GM20000 (cell line): ENCODE results near the gene SERGEF.

Experiments used
- DNase-seq: peaks from one replicate; pipeline ENCODE4 v3.0.0; 2012; ENCODE audit warnings: low spot score
- TF ChIP-seq, protein P1 (sequence below): IDR thresholded peaks from 2 replicates; pipeline ENCODE4 v1.5.1; 2012; ENCODE audit warnings: mild to moderate bottlenecking, control low read depth; ENCODE audit errors: extremely low read depth, missing control alignments

SERGEF gene

GRCh38 chr11:17831228-17831627, 181.6 kb downstream of the SERGEF start:
- TF ChIP-seq, protein P1, sequence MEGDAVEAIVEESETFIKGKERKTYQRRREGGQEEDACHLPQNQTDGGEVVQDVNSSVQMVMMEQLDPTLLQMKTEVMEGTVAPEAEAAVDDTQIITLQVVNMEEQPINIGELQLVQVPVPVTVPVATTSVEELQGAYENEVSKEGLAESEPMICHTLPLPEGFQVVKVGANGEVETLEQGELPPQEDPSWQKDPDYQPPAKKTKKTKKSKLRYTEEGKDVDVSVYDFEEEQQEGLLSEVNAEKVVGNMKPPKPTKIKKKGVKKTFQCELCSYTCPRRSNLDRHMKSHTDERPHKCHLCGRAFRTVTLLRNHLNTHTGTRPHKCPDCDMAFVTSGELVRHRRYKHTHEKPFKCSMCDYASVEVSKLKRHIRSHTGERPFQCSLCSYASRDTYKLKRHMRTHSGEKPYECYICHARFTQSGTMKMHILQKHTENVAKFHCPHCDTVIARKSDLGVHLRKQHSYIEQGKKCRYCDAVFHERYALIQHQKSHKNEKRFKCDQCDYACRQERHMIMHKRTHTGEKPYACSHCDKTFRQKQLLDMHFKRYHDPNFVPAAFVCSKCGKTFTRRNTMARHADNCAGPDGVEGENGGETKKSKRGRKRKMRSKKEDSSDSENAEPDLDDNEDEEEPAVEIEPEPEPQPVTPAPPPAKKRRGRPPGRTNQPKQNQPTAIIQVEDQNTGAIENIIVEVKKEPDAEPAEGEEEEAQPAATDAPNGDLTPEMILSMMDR = no peak
- no peak for DNase-seq

DNA sequence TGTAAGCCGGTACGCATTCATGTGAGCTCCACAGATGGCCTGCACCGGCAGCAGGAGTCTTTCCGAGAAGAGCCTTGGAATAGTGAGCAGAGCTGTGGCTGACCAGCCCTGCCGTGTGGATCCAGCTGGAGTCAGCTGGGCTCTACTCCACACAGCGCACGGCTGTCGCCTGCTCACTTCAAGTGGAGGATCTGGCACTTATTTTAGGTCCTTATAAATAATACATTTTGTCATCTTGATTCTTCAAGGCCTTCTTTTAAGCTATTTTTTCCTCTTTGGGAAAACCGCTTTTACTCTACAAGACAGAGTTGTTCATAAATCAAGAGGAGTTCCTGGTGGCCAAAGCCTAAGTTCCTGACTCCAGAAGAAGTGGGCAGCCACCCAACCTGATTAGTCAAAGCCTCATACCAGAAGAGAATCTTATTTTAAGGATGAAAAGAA, 184.5 kb downstream of the SERGEF start:
- DNase-seq = no peak
- TF ChIP-seq, protein P1 = no peak

- DNase-seq = no peak
- TF ChIP-seq, protein P1 = no peak
Observed at GRCh38 chr11:17827006-17827405, 185.8 kb downstream of the SERGEF start.

DNA sequence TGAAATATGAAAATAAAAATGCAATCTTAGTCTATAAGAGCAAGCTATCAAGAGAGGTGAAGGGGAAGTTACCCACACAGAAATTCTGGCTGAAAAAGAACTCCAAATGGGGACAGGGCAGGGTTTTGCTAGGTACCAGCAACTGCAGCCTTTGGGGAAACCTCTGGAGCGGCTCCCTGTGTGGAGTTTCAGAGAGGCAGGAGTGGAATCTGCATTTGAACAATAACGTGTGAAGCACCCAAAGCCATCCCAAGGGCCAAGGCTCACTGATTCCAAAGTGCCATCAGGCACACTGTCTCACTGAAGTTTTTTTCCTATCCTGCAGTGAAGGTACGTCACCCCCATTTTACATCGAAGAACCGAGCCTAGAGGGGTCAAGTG, 190.5 kb downstream of the SERGEF start:
- no peak for DNase-seq
- TF ChIP-seq, protein P1 = no peak

- no peak for DNase-seq
Observed at GRCh38 chr11:17821648-17822400, 191.0 kb downstream of the SERGEF start.

GRCh38 chr11:17816232-17816931, 196.5 kb downstream of the SERGEF start:
- DNase-seq = no peak
- TF ChIP-seq, protein P1 = no peak

More at GRCh38 chr11:17821648-17822400, 191.0 kb downstream of the SERGEF start:
- TF ChIP-seq, protein P1 = no peak

DNA sequence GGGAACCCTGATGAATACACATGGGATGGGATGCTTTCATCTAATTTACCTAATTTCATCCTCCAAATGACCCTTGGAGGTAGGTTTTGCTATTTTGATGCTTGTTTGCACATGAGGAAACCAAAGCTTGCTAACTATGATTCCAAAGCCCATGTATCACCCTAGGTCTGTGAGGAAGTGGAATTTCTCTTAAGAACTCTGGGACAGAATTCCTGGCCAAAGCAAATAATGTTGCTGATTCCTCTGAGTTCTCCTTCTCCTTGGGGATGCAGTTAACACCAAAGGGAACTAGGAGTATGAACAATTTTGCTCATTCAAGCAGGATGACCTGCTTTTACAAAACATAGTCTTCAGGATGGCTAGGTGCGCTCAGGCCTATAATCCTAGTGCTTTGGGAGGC, 198.3 kb downstream of the SERGEF start:
- DNase-seq = no peak
- TF ChIP-seq, protein P1 = no peak
